OCI-LY7 (cell line): ENCODE data around the gene TMEM234. TPM values are rescaled to one million over a fixed set of nuclear protein-coding genes. Genes with fewer than 3 reads are reported as not detected.

Source experiments
- BruUV-seq: library from RNA; stranded (reverse); fragments of 400-500 nt; replicated peaks from 2 replicates; lab custom pipeline; 2021; lab: Mats Ljungman, UMichigan
- CTCF ChIA-PET: fragments of 300-600 bp; sonication (Branson Sonifier 250); formaldehyde crosslinking; loops from one replicate; lab custom pipeline; 2022; ENCODE audit warnings: antibody characterized with exemption; ENCODE audit not compliant: unreplicated experiment; lab: Charles Lee
- POLR2A ChIA-PET: fragments of 300-600 bp; sonication (Branson Sonifier 250); formaldehyde crosslinking; loops from one replicate; lab custom pipeline; 2022; ENCODE audit warnings: antibody characterized with exemption; lab: Charles Lee
- DNase-seq: peaks from one replicate; pipeline ENCODE4 v3.0.0-alpha.2; 2015; ENCODE audit warnings: low spot score
- H2AFZ ChIP-seq: fragments of 200-600 bp; sonication (generic), shearing (Covaris generic); 2 replicates; pipeline ENCODE4 v1.6.1; 2014; ENCODE audit warnings: mild to moderate bottlenecking, antibody characterized with exemption, low read length, moderate library complexity
- H3K27ac ChIP-seq: fragments of 200-600 bp; sonication (generic); 2 replicates; pipeline ENCODE4 v1.5.1; 2014; ENCODE audit warnings: mixed run types, low read depth, mild to moderate bottlenecking, moderate library complexity, low read length, inconsistent platforms; ENCODE audit not compliant: poor library complexity, severe bottlenecking
- H3K36me3 ChIP-seq: fragments of 200-600 bp; sonication (generic); 2 replicates; pipeline ENCODE4 v1.6.1; 2014; ENCODE audit warnings: mild to moderate bottlenecking, antibody characterized with exemption, low read length, moderate library complexity, mixed read lengths; ENCODE audit not compliant: insufficient read depth
- H3K4me1 ChIP-seq: fragments of 200-600 bp; sonication (generic); 2 replicates; pipeline ENCODE4 v1.5.1; 2014; ENCODE audit warnings: mild to moderate bottlenecking, low read length; ENCODE audit not compliant: insufficient read depth, poor library complexity, severe bottlenecking
- H3K4me2 ChIP-seq: fragments of 200-600 bp; sonication (generic); 2 replicates; pipeline ENCODE4 v1.6.1; 2014; ENCODE audit warnings: mild to moderate bottlenecking, low read length
- H3K4me3 ChIP-seq: fragments of 200-600 bp; sonication (generic); 2 replicates; pipeline ENCODE4 v1.5.1; 2014; ENCODE audit warnings: mild to moderate bottlenecking, low read depth, low read length; ENCODE audit not compliant: poor library complexity, severe bottlenecking
- H3K79me2 ChIP-seq: fragments of 200-600 bp; sonication (generic); 2 replicates; pipeline ENCODE4 v1.6.1; 2016; ENCODE audit warnings: low read depth, mild to moderate bottlenecking, low read length, moderate library complexity, mixed read lengths; ENCODE audit not compliant: insufficient read depth
- H3K9me2 ChIP-seq: fragments of 200-600 bp; sonication (generic); 2 replicates; pipeline ENCODE4 v1.6.1; 2016; ENCODE audit warnings: mild to moderate bottlenecking, low read length, mixed read lengths; ENCODE audit not compliant: insufficient read depth
- H3K9me3 ChIP-seq: fragments of 200-600 bp; sonication (generic); 2 replicates; pipeline ENCODE4 v1.6.1; 2014; ENCODE audit warnings: mild to moderate bottlenecking, mixed run types, low read length, mixed read lengths
- H4K20me1 ChIP-seq: fragments of 200-600 bp; sonication (generic); 2 replicates; pipeline ENCODE4 v1.6.1; 2014; ENCODE audit warnings: mild to moderate bottlenecking, antibody characterized with exemption, low read length, moderate library complexity, mixed read lengths; ENCODE audit not compliant: insufficient read depth
- CTCF ChIP-seq: fragments of 200-600 bp; sonication (generic); conservative IDR thresholded peaks from 2 replicates; pipeline ENCODE4 v1.5.1; 2014; ENCODE audit warnings: mild to moderate bottlenecking, antibody characterized with exemption, low read length, moderate library complexity, mixed read lengths
- EZH2phosphoT487 ChIP-seq: fragments of 200-600 bp; sonication (generic); IDR thresholded peaks from 2 replicates; pipeline ENCODE4 v1.6.1; 2018; ENCODE audit warnings: low read depth, borderline replicate concordance, mild to moderate bottlenecking, mixed run types, antibody characterized with exemption, low read length, moderate library complexity, mixed read lengths
- intact Hi-C: fragments of 100-400 bp; cut with micrococcal nuclease; formaldehyde crosslinking; loops from one replicate; pipeline ENCODE4 v1.10.0; 2022; ENCODE audit not compliant: unreplicated experiment
- total RNA-seq, 2 experiments: library from RNA; depleted of rRNA in 1 of 2; stranded (reverse); fragments of >200 nt in 1 of 2; shearing (Covaris generic) in 1 of 2; gene quantifications; 2 replicates each; pipeline ENCODE4 v1.2.3, GENCODE V29; 2014 to 2022

The TMEM234 gene
- total RNA-seq, 2 experiments from 2014 or later = 17.1 to 17.5 TPM

GRCh38 chr1:32192220-32192948 is 29.8 kb downstream of the TMEM234 start:
- no peaks in the 10 kb centered on the region for H3K9me2 ChIP-seq
- H3K36me3 ChIP-seq = peaks cover 100% of the 10 kb centered on the region
- no peak for DNase-seq
- POLR2A ChIA-PET = interaction anchor here (0.6 to 1.1 kb wide), 3 partner anchors 8 to 47 kb away, joined by 3 to 7 read pairs (median 3); partner anchors contain the start of gene CCDC28B
- TF ChIP-seq EZH2phosphoT487 = no peak
- TF ChIP-seq CTCF = no peak
- no peaks in the 10 kb centered on the region for H3K9me3 ChIP-seq
- peaks cover 2% of the 10 kb centered on the region; the same call in 1 of the 2 replicates for H3K79me2 ChIP-seq
- H3K4me2 ChIP-seq = no peak overlapping the region
- intact Hi-C loops = no loop called here
- no peak overlapping the region for H2AFZ ChIP-seq
- CTCF ChIA-PET = no interaction called here
- H4K20me1 ChIP-seq = no peaks in the 10 kb centered on the region
- H3K4me3 ChIP-seq = no peak overlapping the region
- no peaks in the 10 kb centered on the region for H3K4me1 ChIP-seq
- BruUV-seq = no TSS peak
- H3K27ac ChIP-seq = no peak overlapping the region

GRCh38 chr1:32187850-32188249 is 34.3 kb downstream of the TMEM234 start:
- Histone ChIP-seq H3K9me2 (no peaks in the 10 kb centered on the region), H3K4me3 (no peak overlapping the region), H3K27ac (no peak overlapping the region), H2AFZ (no peak overlapping the region), H3K36me3 (peaks cover 93% of the 10 kb centered on the region), H3K4me1 (peaks cover 21% of the 10 kb centered on the region), H3K79me2 (peaks cover 40% of the 10 kb centered on the region), H3K4me2 (no peak overlapping the region), H4K20me1 (peaks cover 4% of the 10 kb centered on the region; the same call in 1 of the 2 replicates), H3K9me3 (no peaks in the 10 kb centered on the region)
- POLR2A ChIA-PET = no interaction called here
- no peak for DNase-seq
- CTCF ChIA-PET = no interaction called here
- TF ChIP-seq EZH2phosphoT487 (no peak), CTCF (no peak)
- no TSS peak for BruUV-seq
- intact Hi-C loops = no loop called here

GRCh38 chr1:32186491-32186890 is 35.7 kb downstream of the TMEM234 start:
- Histone ChIP-seq H2AFZ (no peak overlapping the region), H3K9me2 (no peaks in the 10 kb centered on the region), H3K4me1 (peaks cover 29% of the 10 kb centered on the region), H3K9me3 (no peaks in the 10 kb centered on the region), H4K20me1 (peaks cover 8% of the 10 kb centered on the region), H3K4me2 (no peak overlapping the region), H3K36me3 (peaks cover 93% of the 10 kb centered on the region), H3K79me2 (peaks cover 54% of the 10 kb centered on the region), H3K4me3 (no peak overlapping the region), H3K27ac (peak overlapping the region; percentile 16)
- no TSS peak for BruUV-seq
- no peak for DNase-seq
- ChIA-PET POLR2A (no interaction called here), CTCF (no interaction called here)
- intact Hi-C loops = no loop called here
- TF ChIP-seq CTCF (no peak), EZH2phosphoT487 (no peak)
